SK-N-MC (cell line): ENCODE results near the gene DQX1.

Experiments
- EZH2 ChIP-seq: fragments of 200-600 bp; sonication (generic); IDR thresholded peaks from one replicate; pipeline ENCODE4 v1.6.1; 2017; ENCODE audit warnings: antibody characterized with exemption
- FOXP2 ChIP-seq: optimal IDR thresholded peaks from 2 replicates; pipeline ENCODE3; 2011; ENCODE audit warnings: mild to moderate bottlenecking, moderate library complexity; ENCODE audit not compliant: insufficient read depth; ENCODE audit errors: extremely low read length, control extremely low read depth
- POLR2AphosphoS5 ChIP-seq: IDR thresholded peaks from 2 replicates; pipeline ENCODE4 v1.6.1; 2012; ENCODE audit warnings: mild to moderate bottlenecking, low read depth, low read length, borderline replicate concordance

GRCh38 chr2:74556831-74557370, 30.9 kb upstream of the DQX1 start:
- TF ChIP-seq POLR2AphosphoS5 (no peak), EZH2 (no peak), FOXP2 (no peak)
